SK-N-MC (cell line): ENCODE data around the gene EPS15.
"Not testable (repeated sequence)": the region's sequence is repeated elsewhere in the genome, so short reads cannot be mapped to it uniquely, and the experiment has no call there.

Experiments
- DNase-seq: peaks from one replicate; pipeline ENCODE4 v3.0.0-alpha.2; 2011; ENCODE audit warnings: low read depth, low spot score
- H3K27ac ChIP-seq: fragments of 200-600 bp; sonication (generic); 2 replicates; pipeline ENCODE4 v1.5.1; 2016; ENCODE audit warnings: mixed run types
- H3K36me3 ChIP-seq: fragments of 200-600 bp; sonication (generic); 2 replicates; pipeline ENCODE4 v1.6.1; 2017; ENCODE audit warnings: antibody characterized with exemption, low read length, mixed read lengths; ENCODE audit not compliant: insufficient read depth
- H3K4me3 ChIP-seq: fragments of 200-600 bp; sonication (generic); 2 replicates; pipeline ENCODE4 v1.5.1; 2016
- H3K9ac ChIP-seq: fragments of 200-600 bp; sonication (generic); 2 replicates; pipeline ENCODE4 v1.8.0; 2017; ENCODE audit warnings: mixed run types, mixed read lengths; ENCODE audit not compliant: insufficient read length
- H3K9me3 ChIP-seq: fragments of 200-600 bp; sonication (generic); 2 replicates; pipeline ENCODE4 v1.6.1; 2017; ENCODE audit warnings: low read depth, mild to moderate bottlenecking, antibody characterized with exemption, low read length, moderate library complexity, mixed read lengths
- EZH2 ChIP-seq: fragments of 200-600 bp; sonication (generic); IDR thresholded peaks from one replicate; pipeline ENCODE4 v1.6.1; 2017; ENCODE audit warnings: antibody characterized with exemption
- FOXP2 ChIP-seq: optimal IDR thresholded peaks from 2 replicates; pipeline ENCODE3; 2011; ENCODE audit warnings: mild to moderate bottlenecking, moderate library complexity; ENCODE audit not compliant: insufficient read depth; ENCODE audit errors: extremely low read length, control extremely low read depth
- POLR2AphosphoS5 ChIP-seq: IDR thresholded peaks from 2 replicates; pipeline ENCODE4 v1.6.1; 2012; ENCODE audit warnings: mild to moderate bottlenecking, low read depth, low read length, borderline replicate concordance

The EPS15 gene

DNA sequence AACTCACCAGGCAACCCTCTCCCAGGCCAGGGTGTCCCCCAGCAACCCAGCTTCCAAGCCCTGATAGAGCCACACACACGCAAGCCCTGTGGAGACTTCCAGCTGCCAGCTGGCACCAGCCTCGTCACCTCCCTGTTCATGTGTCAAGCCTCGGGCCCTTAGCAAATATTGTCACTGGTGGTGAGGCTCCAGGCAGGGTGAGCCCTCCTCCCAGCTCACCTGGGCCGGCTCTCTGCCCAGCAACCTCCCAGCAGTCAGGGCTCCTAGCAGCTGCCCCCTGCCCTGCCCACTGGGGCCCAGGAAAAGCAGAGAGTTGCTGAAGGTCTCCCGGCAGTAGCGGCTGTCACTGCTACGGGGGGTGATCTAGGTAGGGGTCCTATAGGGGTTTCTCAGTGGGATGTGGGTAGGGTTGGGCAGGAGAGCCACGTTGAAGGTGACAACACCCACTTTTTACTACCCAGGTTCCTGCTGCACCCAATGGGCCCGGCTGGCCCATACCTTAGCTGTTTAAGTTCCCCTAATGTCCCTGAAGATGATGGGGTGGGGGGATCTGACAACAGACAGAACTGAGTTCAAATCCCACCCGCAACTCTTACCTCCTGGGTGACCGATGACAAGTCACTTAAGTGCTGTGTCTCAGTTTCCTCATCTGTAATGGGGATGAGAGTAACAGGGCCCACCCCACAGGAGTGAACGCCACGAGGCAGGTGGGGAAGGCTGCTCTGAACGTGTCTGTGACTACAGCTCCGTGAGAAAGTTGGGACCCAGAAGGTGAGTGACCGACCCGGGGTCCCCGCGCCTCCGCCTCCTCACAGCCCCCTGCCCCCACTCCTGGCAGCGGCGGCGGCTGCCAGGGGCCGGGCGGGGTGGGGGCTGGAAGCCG, 189.4 kb downstream of the EPS15 start:
- TF ChIP-seq EZH2: no peak
- no peak for TF ChIP-seq FOXP2
- no peak for TF ChIP-seq POLR2AphosphoS5
- no peak for DNase-seq
- Histone ChIP-seq H3K9ac (no peak overlapping the region), H3K4me3 (no peak overlapping the region), H3K36me3 (no peaks in the 10 kb centered on the region), H3K27ac (no peak overlapping the region), H3K9me3 (no peaks in the 10 kb centered on the region)

DNA sequence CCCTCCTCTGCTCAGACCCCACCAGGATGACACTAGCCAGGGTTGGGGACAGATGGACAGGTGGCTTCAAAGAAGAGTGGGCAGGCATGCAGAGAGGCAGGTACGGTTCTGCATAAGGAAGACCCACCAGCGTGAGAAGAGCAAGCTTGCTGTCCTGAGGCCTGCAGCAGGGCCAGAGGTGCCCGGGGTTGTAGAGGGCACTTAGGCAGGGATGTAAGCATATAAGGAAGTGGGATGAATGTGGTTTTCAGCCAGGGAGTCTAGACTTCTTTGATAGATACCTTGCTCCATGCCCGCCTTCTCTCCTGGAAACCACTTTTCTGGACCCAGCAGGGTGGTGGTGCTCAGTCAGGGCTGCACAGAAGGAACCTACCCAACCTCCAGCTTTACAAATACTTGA, 190.1 kb downstream of the EPS15 start:
- TF ChIP-seq EZH2 (no peak), POLR2AphosphoS5 (no peak), FOXP2 (no peak)
- H3K9me3 ChIP-seq: no peaks in the 10 kb centered on the region
- no peak for DNase-seq
- no peak overlapping the region for H3K9ac ChIP-seq
- H3K27ac ChIP-seq: no peak overlapping the region
- H3K36me3 ChIP-seq: no peaks in the 10 kb centered on the region
- no peak overlapping the region for H3K4me3 ChIP-seq

DNA sequence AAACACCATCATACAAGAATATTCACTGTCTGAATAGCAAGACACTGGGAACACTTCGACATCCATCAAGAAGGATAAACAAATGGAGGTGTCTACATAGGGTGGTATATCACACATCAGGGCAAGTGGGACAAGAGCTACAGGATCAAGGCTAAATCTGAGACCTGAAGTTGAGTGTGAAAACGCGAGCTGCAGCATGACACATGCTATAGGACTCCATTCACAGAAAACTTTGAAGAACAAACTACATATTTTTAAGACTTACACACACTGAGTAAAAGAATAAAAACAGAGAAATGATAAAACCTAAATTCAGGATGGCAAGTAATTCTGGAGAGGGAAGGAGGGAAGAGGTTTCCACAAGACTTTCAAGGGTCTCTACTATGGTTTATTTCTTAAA, 190.8 kb downstream of the EPS15 start:
- H3K9ac ChIP-seq: no peak overlapping the region
- no peak overlapping the region for H3K4me3 ChIP-seq
- no peak for DNase-seq
- no peak for TF ChIP-seq POLR2AphosphoS5
- TF ChIP-seq FOXP2: no peak
- no peak for TF ChIP-seq EZH2
- no peaks in the 10 kb centered on the region for H3K36me3 ChIP-seq
- H3K27ac ChIP-seq: no peak overlapping the region
- H3K9me3 ChIP-seq: no peaks in the 10 kb centered on the region

DNA sequence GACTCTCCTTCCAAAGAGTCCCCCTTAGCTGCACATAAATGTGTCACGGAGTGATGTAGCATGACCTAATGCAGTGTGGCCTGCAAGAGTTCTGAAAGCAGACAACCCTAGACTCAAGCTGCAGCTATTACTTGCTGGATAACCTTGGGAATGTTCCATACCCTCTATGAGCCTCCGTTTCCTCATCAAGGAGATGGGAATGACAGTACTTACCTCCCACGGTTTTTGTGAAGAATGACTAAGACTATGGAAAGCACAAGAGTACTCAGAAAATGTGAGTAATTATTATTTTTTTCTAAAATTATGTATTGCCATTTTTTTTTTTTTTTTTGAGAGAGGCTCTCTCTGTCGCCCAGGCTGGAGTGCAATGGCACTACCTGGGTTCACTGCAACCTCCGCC, 191.7 kb downstream of the EPS15 start:
- no peak for DNase-seq
- H3K9ac ChIP-seq: no peak overlapping the region
- no peak overlapping the region for H3K27ac ChIP-seq
- TF ChIP-seq POLR2AphosphoS5 (no peak), FOXP2 (no peak), EZH2 (no peak)
- H3K36me3 ChIP-seq: no peaks in the 10 kb centered on the region
- H3K9me3 ChIP-seq: no peaks in the 10 kb centered on the region
- no peak overlapping the region for H3K4me3 ChIP-seq

DNA sequence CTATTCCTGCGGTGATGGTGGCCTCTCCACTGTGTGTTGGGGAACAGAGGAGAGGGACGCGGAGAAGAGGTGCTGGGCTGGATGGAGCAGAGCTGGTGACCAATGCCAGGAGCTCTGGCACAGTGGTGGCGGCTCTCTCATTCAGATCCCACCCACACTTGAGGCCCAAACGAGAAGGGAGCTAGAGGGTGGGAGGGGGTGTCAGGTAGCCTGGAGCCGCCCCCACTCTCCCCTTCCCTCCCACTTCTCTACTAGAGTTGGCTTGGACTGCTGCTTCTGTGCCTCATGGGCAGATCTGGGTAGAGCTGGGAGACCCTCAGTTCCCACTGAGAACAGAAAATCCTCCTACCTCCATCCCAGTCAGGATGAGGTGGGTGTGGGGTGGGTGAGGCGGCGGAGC, 192.2 kb downstream of the EPS15 start:
- no peak for DNase-seq
- H3K9ac ChIP-seq: no peak overlapping the region

DNA sequence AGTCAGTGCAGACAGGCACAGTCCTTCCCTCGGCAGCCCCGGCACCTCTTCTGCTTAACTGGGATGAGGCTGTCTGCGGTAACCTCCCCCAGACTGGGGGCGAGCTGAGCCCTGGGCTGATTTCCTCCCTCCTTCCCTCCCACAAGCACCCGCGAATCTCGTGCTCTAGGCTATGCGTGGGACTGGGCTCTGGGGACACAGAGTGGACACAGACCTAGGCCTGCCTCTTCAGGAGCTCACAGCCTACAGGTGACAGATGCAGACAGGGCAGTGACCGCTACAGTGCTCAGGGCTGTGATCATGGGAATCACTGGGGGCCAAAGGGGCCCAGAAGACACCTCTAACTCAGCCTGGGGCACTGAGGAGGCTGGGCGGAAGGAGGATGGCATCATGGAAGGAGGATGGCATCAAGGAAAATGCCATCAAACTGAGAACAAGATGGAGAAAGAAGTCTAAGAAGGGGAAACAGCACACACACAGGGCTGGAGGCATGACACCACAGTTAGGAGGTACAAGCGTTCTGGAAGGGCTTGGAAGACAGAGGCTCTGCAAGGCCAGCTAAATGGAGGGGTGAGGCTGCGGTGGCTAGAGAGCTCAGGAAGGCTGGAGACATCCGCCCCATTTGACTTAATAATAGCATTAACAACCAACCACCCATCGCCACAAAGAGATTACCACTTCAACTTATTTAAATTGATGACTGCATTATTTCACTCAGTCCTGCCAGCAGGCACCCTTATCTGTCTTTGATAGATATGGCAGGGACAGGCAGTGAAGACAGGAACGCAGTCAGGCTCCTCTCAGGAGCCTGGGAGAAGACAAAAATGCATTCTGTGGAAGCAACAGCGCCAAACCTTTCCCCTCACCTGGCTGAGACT, 192.9 kb downstream of the EPS15 start:
- H3K9ac ChIP-seq: no peak overlapping the region
- H3K36me3 ChIP-seq: no peaks in the 10 kb centered on the region
- H3K27ac ChIP-seq: no peak overlapping the region
- TF ChIP-seq EZH2 (no peak), POLR2AphosphoS5 (no peak), FOXP2 (no peak)
- no peak overlapping the region for H3K4me3 ChIP-seq
- no peak for DNase-seq
- H3K9me3 ChIP-seq: no peaks in the 10 kb centered on the region

More for the DNA sequence above, 192.2 kb downstream of the EPS15 start:
- Histone ChIP-seq H3K4me3 (no peak overlapping the region), H3K9me3 (no peaks in the 10 kb centered on the region), H3K36me3 (no peaks in the 10 kb centered on the region), H3K27ac (no peak overlapping the region)
- TF ChIP-seq POLR2AphosphoS5 (no peak), EZH2 (no peak), FOXP2 (no peak)

DNA sequence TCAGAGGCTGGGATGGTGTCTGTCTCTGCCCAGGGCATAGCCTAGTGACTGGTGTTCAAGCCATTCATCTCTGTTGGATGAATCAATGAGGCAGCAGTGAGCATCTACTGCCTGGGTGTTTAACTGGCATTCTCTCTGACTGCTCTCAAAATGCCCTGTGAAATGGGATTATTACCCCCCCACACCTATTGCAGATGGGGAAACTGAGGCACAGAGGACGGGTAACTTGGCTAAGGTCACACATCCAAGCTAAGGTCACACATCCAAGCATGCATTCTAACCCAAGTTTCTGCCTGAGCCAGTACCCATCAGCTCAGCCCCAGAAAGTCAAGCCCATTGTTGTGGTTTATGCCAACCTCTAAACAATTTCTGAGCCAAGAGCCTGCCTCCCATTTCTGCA, 193.7 kb downstream of the EPS15 start:
- Histone ChIP-seq H3K36me3 (no peaks in the 10 kb centered on the region), H3K9ac (no peak overlapping the region), H3K27ac (no peak overlapping the region), H3K9me3 (no peaks in the 10 kb centered on the region), H3K4me3 (no peak overlapping the region)
- DNase-seq: no peak
- no peak for TF ChIP-seq FOXP2
- TF ChIP-seq POLR2AphosphoS5: no peak
- no peak for TF ChIP-seq EZH2

DNA sequence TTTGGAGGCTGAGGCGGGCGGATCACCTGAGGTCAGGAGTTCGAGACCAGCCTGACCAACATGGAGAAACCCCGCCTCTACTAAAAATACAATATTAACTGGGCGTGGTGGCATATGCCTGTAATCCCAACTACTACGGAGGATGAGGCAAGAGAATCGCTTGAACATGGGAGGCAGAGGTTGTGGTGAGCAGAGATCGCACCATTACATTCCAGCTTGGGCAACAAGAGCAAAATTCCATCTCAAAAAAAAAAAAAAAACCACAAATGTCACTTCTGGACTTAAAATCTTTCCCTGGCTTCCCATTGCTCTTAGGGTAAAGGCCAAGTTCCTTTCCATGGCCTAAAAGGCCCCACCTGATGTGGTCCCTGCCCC, 194.1 kb downstream of the EPS15 start:
- H3K9me3 ChIP-seq, DNase-seq, H3K4me3 ChIP-seq, H3K27ac ChIP-seq, H3K36me3 ChIP-seq, H3K9ac ChIP-seq: not testable (repeated sequence)
